ENCODE data around the gene MIPOL1. TPM values are rescaled to one million over a fixed set of nuclear protein-coding genes. Genes with fewer than 3 reads are reported as not detected.
A peak's percentile ranks its signal among the peaks of the same experiment; 100 is the strongest.

Gene MIPOL1
- total and polyA plus RNA-seq, 9 of the 15 experiments (the other 6 are each of a cell fraction or from before 2014, with no cell fraction given): 6.7 to 21.9 (median 12.4) TPM

DNA sequence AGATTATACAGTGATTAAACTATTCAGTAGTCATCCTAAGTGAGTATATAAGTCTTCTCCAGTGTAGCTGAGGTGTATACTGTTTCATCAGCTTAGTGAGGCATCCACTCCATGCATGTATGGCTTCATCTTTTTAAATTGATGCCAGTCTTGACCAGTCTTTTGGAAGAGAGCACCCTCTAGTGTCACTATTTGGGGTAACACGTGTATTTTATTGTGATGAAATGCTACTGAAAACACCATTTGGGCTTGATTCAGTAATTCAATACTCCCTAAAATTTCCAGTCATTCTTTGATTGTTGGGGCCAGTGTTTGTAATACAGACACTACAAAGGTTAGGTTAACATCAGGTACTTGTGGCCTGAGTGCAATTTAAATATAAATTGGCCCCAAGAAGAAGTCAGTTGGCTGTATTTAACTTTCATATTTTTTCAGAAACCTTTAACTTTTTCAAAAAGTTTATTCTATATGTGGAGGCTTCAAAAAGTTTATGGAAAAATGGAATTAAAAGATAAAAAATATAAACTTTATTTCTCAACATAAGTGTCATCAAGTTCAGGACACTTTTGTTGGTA, 35.3 kb downstream of the MIPOL1 start (continued):
- no peak for TF ChIP-seq ETS1 (conservative IDR thresholded peaks at IDR 0.05; ENCODE audit: control insufficient read depth, low read depth, low read length)

- Histone ChIP-seq H3K9ac (ENCODE audit: insufficient read depth in 1 of 2, low read depth in 2 of 2, low read length in 2 of 2) (no peak overlapping the region), H3K27me3 (ENCODE audit: control insufficient read depth in 2 of 2, insufficient read depth in 2 of 2, low read length in 2 of 2) (no peaks in the 10 kb centered on the region), H3K9me3 (replicated peaks; ENCODE audit: control insufficient read depth, insufficient read depth, low read depth, low read length) (no peaks in the 10 kb centered on the region), H3K4me2 (ENCODE audit: insufficient read depth, low read length) (no peak overlapping the region), H4K20me1 (replicated peaks; ENCODE audit: control insufficient read depth, insufficient read depth, low read length) (no peaks in the 10 kb centered on the region), H3K36me3 (ENCODE audit: control insufficient read depth, insufficient read depth, low read length) (no peaks in the 10 kb centered on the region), H2AFZ (ENCODE audit: low read depth, low read length) (no peak overlapping the region), H3K27ac (ENCODE audit: extremely low read depth, low read depth, low read length) (no peak overlapping the region), H3K4me1 (replicated peaks in 1 of 2; ENCODE audit: control insufficient read depth in 2 of 2, insufficient read depth in 2 of 2, low read length in 2 of 2) (no peaks in the 10 kb centered on the region), H3K9me1 (ENCODE audit: control insufficient read depth, insufficient read depth, low read length) (no peaks in the 10 kb centered on the region), H3K79me2 (ENCODE audit: control insufficient read depth, insufficient read depth, low read length) (no peaks in the 10 kb centered on the region), H3K4me3 (no peak overlapping the region)
- ATAC-seq (no peak), FAIRE-seq (no peak), DNase-seq (ENCODE audit: extremely low read depth in 1 of 4, low spot score in 3 of 4) (no peak)
- in situ Hi-C loops (cut with MboI) (no loop called here), intact Hi-C loops (cut with micrococcal nuclease) (loop anchor here (10.0 kb wide), 1 partner anchor 589 kb away; no protein-coding TSS in a partner anchor)
- ChIA-PET POLR2A (no interaction called here), CTCF (ENCODE audit: low intra/inter-chr PET ratio) (no interaction called here)
- no TSS peak for BruUV-seq (replicated peaks)
- TF ChIP-seq NKRF (IDR thresholded peaks at IDR 0.05; ENCODE audit: borderline replicate concordance) (no peak), TRIM25 (IDR thresholded peaks at IDR 0.05; ENCODE audit: borderline replicate concordance) (no peak), PHB (CRISPR knock-in tag; IDR thresholded peaks at IDR 0.05) (no peak), ZNF121 (CRISPR knock-in tag; conservative IDR thresholded peaks at IDR 0.05) (peak; percentile 59), PPARD (CRISPR knock-in tag; IDR thresholded peaks at IDR 0.05) (no peak)
- 64% methylated on average over 3 of the region's 3 CpGs for WGBS (ENCODE audit: insufficient coverage, low coverage, missing lambda C conversion rate)
Measured at GRCh38 chr14:37234222-37234621, 36.5 kb downstream of the MIPOL1 start.

Measured in K562 (cell line).